Activated CD8-positive, alpha-beta memory T cell treated with anti-CD3 and anti-CD28 coated beads for 48 hours (primary cell): ENCODE results near the gene PLA2G2C.

Experiments
- DNase-seq, 3 experiments: peaks; one replicate each; pipeline ENCODE4 v3.0.0-alpha.2; 2020; ENCODE audit warnings: low read depth in 2 of 3, low spot score in 2 of 3

The PLA2G2C gene

DNA sequence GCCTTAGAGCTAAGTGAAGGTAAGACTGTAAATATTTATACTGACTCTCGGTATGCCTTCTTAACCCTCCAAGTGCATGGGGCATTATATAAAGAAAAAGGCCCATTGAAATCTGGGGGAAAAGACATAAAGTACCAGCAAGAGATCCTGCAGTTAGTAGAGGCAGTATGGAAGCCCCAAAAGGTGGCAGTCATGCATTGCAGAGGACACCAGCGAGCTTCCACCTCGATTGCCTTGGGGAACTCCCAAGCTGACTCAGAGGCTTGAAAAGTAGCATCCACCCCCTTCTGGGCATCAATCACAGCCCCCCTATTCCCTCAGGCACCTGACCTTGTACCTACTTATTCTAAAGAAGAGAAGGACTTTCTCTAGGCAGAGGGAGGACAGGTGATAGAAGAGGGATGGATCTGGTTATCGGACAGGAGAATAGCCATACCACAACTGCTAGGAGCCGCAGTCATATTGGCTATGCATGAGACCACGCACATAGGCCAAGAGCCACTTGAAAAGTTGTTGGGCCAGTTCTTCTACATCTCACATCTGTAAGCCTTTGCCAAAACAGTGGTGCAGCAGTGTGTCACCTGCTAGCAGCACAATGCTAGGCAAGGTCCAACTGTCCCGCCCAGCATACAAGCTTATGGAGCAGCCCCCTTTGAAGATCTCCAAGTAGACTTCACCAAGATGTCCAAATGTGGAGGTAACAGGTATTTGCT, 27.8 kb downstream of the PLA2G2C start:
- no peak for DNase-seq

DNA sequence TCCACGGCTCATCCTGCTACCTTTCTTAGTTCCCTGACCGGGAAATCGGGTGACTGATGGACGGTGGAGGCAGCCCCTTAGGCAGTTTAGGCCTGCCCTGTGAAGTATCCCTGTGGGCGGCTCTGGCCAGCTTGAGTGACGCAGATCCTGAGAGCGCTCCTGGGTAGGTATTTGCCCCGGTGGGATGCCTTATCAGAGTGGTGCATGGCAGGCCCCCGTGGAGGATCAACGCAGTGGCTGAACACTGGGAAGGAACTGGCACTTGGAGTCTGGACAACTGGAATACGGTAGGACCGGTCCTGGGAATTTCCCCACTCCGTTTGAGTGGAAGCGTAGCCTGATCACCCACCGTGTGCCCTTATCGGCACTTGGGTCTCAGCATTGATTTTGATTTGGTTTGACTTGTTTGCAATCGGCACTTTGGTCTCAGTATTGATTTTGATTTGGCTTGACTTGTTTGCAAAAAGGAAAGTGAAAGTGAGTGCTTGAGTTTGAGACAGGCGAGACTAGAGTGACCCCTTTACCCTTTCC, 32.0 kb downstream of the PLA2G2C start:
- no peak for DNase-seq

DNA sequence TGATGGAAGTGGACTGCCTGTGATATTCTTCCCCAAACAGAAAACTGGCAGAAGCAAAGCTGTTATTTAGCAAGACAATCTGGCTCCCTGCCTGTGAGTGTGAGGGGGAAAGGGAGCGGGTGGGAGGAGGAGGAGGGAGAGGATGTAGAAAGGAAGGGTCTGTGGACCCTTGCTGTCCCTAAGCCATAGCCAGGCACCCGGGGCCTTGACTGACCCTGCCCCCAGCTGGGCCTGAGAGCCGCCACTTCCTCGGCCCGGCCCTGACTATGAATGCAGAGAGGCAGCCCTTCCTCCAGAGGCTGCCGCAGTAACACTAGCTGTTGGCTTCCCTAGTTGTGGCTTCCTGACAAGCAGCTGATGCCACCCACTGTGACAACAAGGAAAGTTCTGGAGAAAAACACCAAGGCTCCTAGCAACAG, 33.3 kb downstream of the PLA2G2C start:
- no peak for DNase-seq

DNA sequence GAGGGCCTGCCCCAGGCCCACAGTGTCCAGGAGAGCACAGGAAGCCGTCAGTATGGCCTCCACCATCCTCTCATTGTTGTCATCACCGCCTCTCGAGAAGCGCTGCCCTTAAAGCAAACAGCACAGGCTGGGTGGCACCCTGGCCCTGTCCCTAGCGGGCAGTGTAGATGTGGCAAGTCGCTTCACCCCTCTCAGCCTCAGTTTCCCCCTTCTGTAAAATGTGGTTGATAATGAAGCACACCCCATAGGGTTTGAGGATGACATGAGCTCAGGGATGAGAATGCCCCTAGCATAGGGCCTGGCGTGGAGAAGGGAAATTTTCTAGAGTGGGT, 33.8 kb downstream of the PLA2G2C start:
- no peak for DNase-seq

DNA sequence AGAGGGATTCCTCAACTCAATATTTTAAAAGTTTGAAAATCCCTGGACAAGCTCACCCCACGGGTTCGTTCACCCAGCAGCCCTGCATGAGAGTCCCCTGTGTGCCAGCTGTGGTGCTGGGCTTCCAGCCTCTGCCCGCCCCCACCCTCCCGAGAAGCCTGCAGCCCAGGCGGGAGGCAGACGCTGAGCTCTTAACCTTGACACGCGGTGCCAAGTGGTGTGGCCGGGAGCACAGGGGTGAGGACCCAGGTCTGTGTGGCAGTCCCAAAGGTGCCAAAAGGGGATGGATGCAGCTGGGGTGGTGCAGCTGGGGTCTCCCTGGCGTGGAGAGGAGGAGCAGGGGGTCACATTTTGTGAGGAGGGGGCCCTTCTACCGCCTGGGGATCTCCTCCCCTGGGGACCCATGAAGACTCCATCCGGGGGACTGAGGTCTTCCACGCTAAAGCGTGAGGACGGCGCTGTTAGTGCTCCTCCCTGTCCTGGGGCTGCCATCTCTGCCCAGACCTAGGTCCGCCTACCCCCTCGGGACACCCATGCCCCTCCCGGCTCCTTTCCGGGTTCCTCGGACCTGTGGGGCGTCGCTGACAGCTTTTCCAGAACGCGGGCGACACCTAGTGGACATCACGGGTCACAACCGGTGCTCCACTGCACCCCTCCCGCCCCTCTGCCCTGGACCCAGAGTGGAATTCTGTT, 34.3 kb downstream of the PLA2G2C start:
- peak; percentile 35 to 75 (median 71) for DNase-seq

DNA sequence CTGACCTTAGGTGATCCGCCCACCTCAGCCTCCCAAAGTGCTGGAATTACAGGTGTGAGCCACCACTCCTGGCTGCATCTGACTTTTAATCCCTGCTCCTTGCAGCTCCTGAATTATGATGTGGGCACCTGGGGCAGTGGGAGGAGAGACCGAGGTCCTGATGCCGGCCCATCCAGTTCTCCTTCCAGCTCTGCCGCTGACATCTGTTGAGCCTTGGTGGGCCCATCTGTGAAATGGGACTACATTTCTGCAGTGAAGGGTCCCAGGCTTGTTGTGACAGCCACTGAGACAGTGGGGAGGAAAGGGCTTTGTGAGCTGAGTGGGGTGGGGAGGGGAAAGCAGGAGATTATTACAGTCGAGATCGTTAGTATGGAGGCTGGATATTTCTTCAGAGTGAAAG, 35.3 kb downstream of the PLA2G2C start:
- no peak for DNase-seq

DNA sequence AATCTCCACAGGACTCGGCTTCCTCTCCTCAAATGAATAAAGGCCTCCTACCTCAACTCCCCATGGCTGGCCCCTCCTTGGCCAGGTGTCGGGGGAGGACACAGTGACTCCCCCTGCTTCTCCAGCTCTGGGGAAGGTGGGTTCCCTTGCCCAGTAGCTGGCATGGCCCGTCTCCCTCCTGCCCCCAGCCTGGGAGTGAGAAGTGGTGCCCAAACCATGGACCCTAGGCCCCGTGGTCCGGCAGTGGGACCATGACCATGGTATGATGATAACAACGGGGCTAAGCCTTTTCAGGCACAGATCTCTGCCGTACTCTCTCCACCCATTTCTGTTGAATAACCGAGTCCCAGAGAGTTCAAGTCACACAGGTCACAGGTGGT, 36.0 kb downstream of the PLA2G2C start:
- DNase-seq, result no peak

DNA sequence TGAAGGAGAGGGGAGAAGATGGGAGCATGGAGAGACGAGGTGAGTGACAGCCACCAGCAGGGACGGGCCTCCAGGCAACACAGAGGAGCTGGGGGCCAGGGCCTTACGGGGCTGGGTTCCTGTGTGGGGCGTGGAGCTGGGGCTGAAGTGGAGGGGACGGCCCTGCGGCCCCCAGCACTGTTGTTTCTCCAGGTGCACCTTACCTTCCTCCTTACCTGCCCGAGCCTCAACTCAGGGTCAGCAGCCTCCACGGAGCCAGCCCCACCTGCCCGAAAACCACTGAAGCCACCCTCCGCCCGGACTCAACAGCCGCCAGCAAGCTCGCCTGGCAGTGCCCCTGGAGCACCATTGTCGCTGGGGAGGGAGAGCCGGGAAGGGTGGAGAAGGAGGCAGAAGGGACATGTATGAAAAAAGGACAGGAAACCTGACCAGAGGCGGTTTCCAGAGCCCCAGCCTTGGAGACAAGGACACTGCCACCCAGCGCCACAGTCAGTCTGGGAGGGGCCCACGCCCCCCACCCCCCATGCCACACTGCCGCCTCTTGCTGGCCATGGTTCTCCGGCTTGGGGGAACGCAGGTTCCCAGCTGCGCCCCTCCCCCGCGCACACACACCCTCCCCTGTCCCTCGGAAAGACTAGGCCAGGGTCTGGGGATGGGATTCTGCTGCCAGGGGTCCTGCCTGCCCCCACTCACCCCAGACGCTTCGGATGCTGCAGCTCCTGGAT, 36.6 kb downstream of the PLA2G2C start:
- no peak for DNase-seq

DNA sequence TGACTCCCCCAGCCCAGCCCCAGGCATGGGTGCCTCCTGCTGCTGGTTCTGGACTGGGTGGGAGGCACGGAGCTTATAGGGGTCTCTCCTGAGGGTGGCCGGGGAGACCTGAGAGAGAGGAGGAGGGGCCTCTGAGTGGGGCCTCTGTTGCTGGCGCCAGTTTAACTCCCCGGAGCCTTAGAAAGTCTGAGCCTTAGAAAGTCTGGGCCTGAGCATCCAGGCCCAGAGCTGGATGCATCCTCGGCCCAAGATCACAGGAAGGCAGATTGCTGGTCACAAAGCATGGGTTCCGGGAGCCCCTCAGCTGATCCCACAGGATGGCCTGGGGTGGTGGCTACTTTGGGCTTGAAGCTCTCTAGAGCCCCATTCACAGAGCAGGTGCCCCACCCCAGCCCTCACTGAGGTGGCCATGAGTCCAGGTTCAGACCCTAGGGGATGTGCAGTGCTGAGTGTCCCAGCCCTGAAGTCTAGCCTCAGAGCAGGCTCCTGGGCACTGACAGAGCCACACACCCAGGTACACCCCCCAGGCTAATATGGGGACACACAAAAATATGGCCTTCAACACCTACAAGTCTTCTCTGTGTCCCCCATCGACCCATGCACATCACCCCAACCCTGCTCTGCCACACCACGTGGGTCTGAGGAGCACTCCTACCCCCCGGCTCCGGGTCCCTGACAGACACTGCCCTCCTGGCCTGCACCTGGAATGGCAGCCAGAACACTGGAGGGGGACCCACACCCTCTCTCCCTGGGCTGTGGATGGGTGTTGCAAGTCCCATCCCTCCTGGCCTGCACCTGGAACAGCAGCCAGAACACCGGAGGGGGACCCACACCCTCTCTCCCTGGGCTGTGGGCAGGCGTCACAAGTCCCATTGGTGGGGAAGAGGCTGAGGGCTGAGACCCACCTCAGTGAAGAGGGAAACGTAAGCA, 37.5 kb downstream of the PLA2G2C start:
- no peak for DNase-seq

DNA sequence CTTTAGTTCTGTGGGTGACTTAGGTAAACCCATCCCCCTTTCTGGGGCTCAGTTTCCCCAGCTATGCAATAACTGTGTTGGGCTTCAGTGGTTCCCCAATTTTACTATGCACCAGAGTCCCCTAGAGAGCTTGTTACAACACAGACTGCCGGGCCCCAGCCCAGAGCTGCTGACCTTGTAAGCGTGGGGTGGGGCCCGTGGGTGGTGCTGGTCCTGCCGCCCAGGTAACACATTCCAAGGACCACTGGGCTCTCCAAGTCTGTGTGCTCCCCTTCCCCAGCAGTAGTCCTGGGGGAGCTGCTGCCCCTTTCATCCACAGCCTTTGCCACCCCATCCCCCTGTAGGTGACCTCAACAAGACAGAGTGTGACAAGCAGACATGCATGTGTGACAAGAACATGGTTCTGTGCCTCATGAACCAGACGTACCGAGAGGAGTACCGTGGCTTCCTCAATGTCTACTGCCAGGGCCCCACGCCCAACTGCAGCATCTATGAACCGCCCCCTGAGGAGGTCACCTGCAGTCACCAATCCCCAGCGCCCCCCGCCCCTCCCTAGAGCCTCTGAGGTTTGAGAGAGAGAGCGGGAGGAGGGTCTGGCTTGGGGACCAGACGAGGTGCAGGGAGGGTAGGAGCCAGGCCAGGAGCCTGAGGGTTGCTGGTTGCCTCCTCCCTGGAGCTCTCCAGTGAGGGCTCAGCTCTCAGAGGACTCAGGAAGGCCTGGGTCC, 38.3 kb downstream of the PLA2G2C start:
- no peak for DNase-seq

DNA sequence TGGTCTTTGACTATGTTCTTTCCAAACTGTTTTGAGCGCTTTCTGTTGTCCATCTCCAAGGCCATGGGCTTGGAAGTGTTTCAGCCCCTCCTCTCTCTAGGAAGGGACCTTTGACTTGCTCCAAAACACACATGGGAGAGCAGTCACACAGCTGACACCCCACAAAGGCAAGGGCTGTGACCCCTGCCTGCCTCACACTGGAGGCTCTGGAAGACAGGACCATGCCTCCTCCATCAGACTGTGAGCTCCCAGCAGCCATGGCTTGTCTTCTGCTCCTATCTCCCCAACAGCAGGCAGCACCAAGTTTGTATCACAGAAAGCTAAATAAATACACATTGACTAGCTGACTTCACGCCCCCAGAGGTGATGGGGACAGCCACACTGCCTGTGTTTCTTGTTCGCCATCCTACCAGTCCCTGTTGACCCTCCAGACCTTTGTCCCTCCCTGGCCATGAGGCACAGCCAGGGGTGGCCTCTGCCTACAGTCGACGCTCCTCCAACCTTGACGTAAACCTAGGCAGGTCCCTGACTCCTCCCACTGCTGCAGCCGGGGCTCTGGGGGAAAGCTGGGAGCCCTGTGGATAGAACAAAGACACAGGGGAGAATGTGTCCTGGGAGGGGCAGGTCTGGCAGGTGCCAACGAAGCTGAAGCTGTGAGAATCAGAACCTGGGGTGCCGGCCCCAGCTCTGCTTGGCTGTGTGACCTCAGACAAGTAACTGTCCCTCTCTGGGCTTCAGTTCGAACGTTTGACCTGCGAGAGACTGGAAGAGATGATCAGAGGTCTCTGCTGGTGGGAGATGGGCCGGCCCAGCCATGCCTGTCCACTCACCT, 42.4 kb downstream of the PLA2G2C start:
- no peak for DNase-seq

DNA sequence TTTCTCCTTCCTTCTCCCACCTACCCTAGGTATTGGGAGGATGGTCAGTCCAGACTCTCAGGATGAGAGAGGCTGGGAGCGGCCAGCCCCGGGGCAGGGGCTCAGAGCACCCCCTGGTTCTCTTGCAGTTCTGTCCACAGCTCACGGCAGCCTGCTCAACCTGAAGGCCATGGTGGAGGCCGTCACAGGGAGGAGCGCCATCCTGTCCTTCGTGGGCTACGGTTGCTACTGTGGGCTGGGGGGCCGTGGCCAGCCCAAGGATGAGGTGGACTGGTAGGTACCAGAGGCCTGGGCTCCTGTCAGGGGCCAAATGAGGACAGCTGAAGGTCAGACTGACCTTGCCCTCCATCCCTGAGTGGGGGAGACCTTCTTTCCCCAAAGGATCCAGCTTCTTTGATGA, 43.0 kb downstream of the PLA2G2C start:
- DNase-seq, result no peak

DNA sequence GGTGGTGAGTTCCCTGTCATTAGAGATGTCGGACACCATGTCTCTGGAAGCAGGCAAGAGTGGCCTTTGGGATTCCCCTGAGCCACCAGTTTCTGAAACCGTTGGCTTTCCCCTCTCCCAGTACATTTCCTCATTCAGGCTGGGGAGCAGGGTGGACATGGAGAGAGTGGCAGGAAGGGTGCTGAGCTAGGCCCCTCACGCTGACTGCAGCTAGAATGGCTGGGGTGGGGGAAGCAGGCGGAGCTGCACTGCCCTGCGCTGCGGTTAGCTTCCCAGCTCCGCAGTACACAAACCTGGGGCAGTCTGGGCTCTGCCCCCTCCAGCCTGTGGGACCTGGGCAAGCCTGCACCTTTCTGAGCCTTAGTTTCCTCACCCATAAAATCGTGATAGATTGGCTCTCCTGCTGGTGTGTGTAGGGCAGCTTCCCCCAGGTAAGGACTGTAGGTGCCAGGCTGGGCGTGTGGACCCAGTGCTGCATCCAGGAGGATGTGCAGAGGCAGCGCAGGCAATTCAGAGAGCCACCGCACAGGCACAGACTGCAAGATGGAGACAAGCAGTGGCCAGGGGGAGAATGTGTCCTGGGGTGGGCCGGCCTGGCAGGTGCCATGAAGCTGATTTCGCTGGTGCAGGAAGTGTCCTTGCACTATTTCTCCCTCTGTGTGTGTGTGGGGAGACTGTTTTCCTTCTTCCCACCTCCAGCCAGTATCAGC, 44.2 kb downstream of the PLA2G2C start:
- DNase-seq, result no peak

DNA sequence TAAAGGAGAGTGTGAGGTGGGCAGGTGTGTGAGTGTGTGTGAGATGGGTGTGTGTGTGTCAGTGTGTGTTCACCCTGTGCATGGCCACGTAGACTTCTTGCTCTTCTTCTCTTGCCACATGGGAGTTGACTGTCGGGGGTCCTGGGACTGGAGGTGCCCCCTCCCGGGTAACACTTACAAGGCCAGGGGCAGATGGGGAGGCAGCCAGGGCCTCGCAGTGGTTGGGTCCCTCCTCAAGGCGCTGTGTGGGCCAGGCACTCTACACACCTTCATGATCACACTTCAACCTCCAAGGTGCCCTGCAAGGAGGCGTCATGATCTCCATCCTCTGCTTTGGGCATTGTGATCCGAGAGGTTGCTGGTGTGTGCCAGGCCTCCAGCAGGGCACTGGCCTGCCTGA, 44.9 kb downstream of the PLA2G2C start:
- DNase-seq, result no peak

DNA sequence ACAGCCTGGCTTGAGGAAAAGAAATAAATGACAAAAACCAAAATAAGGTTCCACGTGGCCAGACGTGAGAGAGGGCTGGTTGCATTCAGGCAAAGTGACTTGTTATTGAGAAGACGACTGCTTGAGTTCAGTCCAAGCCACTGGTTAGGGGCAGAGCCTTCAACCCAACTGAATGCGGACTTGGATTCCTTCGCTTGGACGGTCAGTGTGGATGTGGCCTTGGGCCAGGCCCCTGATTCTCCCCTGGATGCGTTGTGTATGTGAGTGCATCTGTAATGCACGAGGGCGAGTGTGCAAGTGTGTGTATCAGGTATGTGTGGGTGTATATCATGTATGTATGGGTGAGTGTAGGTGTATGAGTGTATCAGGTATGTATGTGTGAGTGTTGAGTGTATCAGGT, 45.3 kb downstream of the PLA2G2C start:
- no peak for DNase-seq

DNA sequence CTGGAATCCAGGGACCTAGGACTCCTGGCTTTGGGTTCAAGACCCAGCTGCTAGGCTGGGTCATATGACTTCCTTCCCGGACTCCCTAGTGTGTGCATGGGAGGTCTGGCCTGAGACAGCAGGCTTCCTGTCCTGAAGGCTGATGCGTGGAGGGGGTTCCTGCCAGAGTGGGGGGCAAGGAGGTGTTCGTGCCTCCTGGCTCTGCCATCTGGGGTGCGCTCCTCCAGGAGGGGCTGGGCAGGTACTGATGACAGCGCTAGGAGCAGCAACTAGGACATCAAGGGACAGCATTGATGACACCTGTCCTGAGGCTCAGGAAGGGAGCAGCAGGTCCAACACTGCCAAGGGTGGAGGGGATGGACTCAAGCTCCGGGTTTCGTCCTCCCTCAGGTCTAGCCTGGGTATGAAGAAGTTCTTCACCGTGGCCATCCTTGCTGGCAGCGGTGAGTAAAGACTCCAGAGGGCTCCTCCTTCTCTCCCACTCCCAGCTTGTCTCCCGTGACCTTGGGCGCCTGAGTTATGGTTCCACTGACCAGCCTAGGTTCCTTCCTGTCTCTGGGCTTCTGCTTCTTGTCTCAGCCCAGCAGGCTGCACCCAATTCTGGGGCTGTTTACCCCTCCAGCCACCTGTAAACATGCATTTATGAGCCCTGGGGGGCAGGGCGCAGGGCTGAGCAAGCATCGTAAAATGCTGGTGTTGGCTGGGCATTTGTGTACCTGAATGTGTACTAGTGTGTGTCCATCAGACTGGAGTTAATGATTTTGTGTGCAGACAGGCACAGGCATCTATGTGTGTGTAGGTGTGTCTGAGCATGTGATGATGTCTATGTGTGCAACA, 46.3 kb downstream of the PLA2G2C start:
- DNase-seq, result no peak

DNA sequence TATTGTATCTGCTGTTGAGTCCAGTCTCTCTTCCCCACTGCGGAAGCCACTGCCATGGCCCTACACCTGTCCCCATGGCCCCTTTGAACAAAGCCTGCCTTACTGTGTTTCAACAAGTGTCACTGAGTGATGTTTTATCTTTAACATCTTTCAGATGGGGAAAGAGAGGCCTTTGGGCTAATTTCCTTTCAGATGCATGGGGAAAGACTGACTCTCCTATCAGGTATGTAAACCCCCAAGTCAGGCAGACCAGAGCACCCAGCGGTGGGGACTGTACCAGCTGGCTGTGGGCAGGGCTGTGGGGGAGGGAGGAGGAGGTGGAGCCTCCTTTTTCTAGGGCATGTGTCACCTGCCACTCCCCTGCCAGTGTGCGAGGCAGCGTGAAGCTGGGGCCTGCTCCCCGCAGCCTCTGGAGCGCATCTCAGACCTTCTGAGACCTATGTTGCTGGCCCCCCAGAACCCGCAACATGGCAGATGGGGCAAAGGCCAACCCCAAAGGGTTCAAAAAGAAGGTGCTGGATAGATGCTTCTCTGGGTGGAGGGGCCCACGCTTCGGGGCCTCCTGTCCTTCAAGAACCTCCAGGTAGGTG, 47.3 kb downstream of the PLA2G2C start, which contains the start of gene PLA2G2F:
Gene PLA2G2F (plus strand): TSS at position 363 of the 590 bp plus-strand sequence. CDS start 105 bp downstream, at position 468.
- DNase-seq, result no peak
